ENCODE measurements around the gene KRTAP5-10. TPM values are rescaled to one million over a fixed set of nuclear protein-coding genes. Genes with fewer than 3 reads are reported as not detected.
A peak's percentile ranks its signal among the peaks of the same experiment; 100 is the strongest.
"Not testable (repeated sequence)": the region's sequence is repeated elsewhere in the genome, so short reads cannot be mapped to it uniquely, and the experiment has no call there.

The KRTAP5-10 gene
- polyA plus RNA-seq, 1 donor = not detected

DNA sequence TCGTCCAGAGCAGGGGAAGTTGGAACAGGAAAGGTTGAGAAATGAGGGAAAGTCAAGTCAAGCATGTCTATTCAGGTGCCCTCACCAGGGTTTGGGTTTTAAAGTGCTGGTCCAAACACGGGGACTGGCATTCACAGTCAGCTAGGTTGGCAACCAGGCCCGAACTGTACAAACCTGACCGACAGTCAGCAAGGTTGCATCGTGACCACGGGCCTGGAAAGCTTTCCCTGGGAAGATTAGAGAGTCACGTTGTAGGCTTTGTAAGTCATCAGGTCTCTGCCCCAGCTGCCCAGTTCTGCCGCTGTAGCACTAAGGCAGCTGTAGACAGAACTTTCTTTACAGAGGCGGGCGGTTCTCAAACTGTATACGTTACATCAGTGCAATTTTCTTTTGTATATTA is 7.4 kb downstream of the KRTAP5-10 start:
- no peak for DNase-seq

GRCh38 chr11:71574418-71574817 is 9.1 kb downstream of the KRTAP5-10 start:
- no peak for DNase-seq

DNA sequence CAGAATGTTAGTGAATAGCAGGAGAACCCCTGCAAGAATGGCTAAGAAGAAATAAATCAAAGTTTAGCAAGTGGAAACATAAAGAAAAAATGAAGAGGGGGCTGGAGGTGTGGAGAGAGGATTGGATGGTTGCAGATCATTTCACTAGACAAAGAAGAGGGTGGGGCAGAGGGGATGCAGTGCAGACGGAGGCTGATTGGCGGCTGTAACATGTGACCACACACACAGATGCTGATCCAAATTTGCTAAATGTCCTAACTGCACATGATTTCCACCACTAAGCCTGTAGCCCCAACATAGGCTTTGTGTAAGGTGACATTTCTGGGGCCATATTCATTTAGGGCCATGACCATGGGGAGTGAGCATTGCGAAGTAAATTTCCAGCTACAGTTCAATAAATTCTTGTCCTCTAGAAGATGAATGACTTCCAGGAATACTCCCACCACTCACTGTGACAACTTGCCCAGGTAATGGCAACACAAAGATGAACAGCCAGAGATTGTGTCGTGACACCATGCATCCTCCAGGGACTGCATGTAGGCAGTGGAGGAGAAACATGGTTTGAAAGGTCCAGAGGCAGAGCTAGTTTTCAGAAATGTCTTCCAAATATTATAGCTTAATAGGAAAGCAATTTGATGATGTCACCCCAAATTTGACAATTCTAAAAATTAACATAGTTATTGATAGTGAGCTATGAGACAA is 10.5 kb downstream of the KRTAP5-10 start:
- no peak for DNase-seq

DNA sequence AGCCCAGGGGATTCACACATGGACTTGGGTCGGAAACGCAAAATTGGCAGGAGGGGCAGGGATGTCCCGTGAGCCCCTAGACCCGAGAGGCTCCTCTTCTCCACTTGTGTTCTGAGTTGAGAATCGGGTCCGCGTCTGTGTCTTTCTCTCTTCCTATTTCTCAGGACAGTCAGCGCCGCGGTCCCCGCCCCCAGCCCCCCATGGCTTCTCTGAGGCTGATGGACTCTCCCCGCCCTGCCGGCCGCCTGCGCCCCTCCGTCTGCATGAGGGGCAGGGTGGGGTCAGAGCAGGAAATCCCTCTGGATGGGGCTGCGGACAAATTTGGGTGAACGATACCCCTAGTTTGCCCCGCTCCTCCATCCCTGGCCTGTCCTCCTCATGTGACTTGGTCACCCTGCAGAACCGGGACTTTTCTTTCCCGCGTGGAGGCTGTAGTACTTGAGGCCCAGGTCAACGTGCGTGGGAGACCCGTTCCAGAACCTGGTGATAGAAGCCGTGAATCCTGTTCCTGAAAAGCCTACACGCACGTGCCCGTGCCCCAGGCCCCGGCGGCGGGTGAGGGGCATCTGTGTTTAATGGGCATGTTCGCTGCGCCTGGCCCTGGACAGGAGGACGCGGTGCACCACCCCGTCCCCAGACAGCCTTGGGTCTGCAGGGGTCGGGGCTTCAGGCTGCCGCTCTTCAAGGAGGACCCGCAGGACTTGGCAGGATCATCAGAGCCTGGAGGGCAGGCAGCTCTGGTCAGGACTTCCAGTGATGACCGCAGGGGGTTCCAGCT is 11.5 kb downstream of the KRTAP5-10 start:
- DNase-seq = not testable (repeated sequence)

DNA sequence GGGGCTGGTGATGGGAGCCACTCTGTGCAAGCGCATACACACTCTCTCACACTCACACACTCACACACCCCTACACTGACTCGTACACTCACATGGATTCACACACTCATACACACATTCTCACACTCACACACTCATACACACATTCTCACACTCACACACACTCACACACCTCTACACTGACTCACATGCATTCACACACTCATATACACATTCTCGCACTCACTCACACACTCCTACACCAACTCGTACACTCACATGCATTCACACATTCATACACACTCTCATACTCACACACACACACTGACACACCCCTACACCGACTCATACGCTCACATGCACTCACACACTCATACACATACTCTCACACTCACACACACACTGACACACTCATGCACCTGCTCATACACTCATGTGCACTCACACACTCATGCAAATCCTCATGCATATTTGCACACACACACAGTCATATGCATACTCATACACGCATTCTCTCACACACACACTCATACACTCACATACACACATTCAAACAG is 12.2 kb downstream of the KRTAP5-10 start:
- no peak for DNase-seq

- DNase-seq = not testable (repeated sequence)
Measured at GRCh38 chr11:71579513-71579912, 14.2 kb downstream of the KRTAP5-10 start.

GRCh38 chr11:71580057-71581003 is 15.0 kb downstream of the KRTAP5-10 start:
- peak; percentile 23 for DNase-seq

GRCh38 chr11:71581826-71582225 is 16.5 kb downstream of the KRTAP5-10 start:
- no peak for DNase-seq

DNA sequence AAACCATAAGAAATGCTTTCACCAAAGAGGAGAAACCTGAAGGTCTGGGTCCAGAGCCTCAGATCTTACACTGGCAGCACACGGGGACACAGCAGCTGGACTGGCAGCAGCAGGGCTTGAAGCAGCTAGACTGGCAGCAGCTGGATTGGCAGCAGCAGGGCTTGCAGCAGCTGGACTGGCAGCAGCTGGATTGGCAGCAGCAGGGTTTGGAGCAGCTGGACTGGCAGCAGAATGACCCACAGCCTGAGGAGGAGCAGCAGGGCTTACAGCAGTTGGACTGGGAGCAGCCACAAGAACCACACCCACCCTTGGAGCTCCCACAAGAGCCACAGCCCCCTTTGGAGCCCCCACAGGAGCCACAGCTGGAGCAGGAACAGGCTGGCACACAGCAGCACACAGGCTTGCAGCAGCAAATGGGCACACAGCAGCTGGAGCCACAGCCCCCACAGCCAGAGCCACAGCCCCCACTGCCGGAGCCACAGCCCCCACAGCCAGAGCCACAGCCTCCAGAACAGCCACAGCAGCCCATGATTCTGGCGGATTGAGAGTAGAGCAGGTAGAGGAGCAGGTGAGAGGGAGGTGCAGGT is 17.0 kb downstream of the KRTAP5-10 start, which contains the start of gene KRTAP5-11:
Gene KRTAP5-11 (minus strand): TSS at position 567 of the 587 bp plus-strand sequence. CDS start 38 bp downstream, at position 529.
- no peak for DNase-seq

DNA sequence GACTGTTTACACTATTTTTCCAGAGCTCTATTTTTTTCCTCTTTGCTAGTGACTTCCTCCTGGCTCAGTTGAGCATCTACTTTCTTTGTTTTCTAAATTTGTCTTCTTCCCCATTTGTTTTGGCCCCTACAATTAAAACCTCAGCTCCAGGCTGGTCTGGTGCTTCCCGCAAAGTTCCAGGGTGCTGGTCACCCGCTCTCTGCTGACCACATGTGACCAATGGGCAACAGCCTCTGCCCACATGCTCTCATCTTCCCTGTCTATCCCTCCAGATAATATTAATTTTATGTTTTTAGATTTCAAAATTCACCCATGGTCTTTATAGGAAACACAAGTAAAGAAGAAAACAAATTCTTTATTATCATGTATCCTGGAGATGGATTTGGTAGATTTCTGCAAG is 17.6 kb downstream of the KRTAP5-10 start:
- not testable (repeated sequence) for DNase-seq

DNA sequence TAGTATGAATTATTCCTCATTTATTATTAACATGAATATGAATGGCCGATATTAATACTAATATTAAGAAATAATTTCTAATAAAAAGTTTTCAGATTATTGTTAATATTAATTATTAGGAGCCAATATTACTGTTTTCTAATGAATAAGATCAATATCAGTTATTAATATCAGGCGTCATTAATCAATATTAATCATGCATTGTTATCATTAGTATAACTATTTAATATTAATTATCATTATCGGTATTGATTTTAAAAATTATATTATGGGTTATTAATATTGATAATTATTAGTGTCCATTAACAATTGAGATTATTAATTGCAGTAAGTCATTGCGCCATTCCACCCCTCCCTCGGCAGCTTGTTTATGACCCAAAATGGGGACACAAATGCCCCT is 20.3 kb downstream of the KRTAP5-10 start:
- DNase-seq = not testable (repeated sequence)

- not testable (repeated sequence) for DNase-seq
Measured at GRCh38 chr11:71588314-71588713, 23.0 kb downstream of the KRTAP5-10 start.

DNA sequence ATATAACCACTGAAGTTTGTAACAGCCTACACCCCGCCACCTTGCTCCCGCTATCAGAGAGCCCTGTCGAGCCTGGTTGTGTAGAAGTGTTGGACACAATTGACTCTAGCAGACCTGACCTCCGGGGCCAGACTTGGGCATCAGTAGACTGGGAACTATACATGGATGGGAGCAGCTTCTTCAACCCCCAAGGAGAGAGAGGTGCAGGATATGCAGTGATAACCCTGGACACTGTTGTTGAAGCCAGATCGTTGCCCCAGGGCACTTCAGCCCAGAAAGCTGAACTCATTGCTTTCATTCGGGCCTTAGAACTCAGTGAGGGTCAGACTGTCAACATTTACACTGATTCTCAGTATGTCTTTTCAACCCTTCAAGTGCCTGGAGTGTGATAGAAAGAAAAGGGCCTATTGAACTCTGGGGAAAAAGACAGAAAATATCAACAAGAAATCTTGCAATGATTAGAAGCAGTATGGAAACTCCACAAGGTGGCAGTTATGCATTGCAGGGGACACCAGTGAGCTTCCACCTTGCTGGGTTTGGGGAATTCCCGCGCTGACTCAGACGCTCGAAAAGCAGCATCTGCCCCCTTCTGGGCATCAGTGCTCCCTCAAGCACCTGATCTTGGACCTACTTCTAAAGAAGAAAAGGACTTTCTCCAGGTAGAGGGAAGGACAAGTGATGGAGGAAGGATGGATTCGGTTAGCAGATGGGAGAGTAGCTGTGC is 23.6 kb downstream of the KRTAP5-10 start:
- DNase-seq = not testable (repeated sequence)

DNA sequence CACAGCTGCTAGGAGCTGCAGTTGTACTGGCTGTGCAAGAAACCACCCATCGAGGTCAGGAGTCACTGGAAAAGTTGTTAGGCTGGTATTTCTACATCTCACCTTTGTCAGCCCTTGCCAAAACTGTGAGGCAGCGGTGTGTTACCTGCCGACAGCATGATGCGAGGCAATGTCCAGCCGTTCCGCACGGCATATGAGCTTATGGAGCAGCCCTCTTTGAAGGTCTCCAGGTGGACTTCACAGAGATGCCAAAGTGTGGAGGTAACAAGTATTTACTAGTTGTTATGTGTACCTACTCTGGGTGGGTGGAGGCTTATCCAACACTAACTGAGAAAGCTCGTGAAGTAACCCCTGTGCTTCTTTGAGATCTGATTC is 24.2 kb downstream of the KRTAP5-10 start:
- not testable (repeated sequence) for DNase-seq

GRCh38 chr11:71603221-71603620 is 37.9 kb downstream of the KRTAP5-10 start:
- not testable (repeated sequence) for DNase-seq

GRCh38 chr11:71604798-71605488 is 39.6 kb downstream of the KRTAP5-10 start:
- DNase-seq = not testable (repeated sequence)

DNA sequence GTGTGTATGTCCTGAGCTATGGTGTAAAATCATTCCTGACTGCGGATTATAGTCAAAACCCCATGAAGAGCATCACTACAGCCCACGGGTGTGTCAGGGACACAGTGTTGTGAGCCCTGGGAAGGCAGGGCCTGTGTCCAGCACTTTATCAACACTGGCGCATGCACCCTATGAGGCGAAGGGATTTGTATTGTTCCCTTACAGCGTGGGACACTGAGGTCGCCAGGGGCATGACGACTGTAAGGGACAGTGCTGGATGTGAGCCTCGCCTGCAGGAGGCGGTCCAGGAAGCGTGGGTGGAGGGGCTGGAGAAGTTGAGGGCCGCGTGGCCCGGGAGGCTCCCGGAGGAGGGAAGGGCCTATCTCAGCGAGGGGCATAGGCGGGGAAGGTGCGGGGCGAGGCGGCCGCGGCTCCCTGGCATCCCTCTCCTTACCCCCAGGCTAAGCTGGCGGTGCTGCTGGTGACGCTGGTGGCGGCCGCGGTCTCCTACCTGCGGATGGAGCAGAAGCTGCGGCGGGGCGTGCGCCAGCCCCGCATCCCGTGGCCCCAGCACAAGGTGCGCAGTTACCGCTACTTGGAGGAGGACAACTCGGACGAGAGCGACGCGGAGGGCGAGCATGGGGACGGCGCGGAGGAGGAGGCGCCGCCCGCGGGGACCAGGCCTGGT is 41.6 kb downstream of the KRTAP5-10 start:
- not testable (repeated sequence) for DNase-seq

GRCh38 chr11:71607520-71608216 is 42.3 kb downstream of the KRTAP5-10 start:
- DNase-seq = not testable (repeated sequence)

GRCh38 chr11:71608272-71608671 is 42.9 kb downstream of the KRTAP5-10 start:
- DNase-seq = not testable (repeated sequence)

Measured in hindlimb muscle (tissue), 1 donor.